ENCODE data around the gene IGFN1.

IGFN1 gene

GRCh38 chr1:201169203-201169602 is 21.4 kb upstream of the IGFN1 start:
- Histone ChIP-seq H3K4me1 (ENCODE audit: control insufficient read depth, low read length) (peaks cover 10% of the 10 kb centered on the region; the same call in 1 of the 2 replicates), H3K9me3 (ENCODE audit: control insufficient read depth, insufficient read depth, low read length) (no peaks in the 10 kb centered on the region), H4K20me1 (ENCODE audit: control insufficient read depth, insufficient read depth, low read depth, low read length) (no peaks in the 10 kb centered on the region), H3F3A (ENCODE audit: control insufficient read depth, insufficient read depth) (no peaks in the 10 kb centered on the region), H3K36me3 (ENCODE audit: control insufficient read depth, low read length) (no peaks in the 10 kb centered on the region), H3K27me3 (ENCODE audit: control insufficient read depth, low read length) (peaks cover 46% of the 10 kb centered on the region), H3K4me3 (ENCODE audit: low read length) (no peak overlapping the region), H3K4me2 (ENCODE audit: low read length) (no peak overlapping the region), H3K27ac (ENCODE audit: low read depth, low read length) (no peak overlapping the region), H3K79me2 (ENCODE audit: control insufficient read depth, low read length) (no peaks in the 10 kb centered on the region), H3K9me2 (replicated peaks; ENCODE audit: control insufficient read depth, low read length) (no peaks in the 10 kb centered on the region)
- TF ChIP-seq EZH2phosphoT487 (IDR thresholded peaks at IDR 0.05; ENCODE audit: borderline replicate concordance, low read length), result no peak
- TF ChIP-seq CTCF (IDR thresholded peaks at IDR 0.05; ENCODE audit: low read depth, low read length, poor library complexity, severe bottlenecking), result no peak

- Histone ChIP-seq H3K79me2 (ENCODE audit: control insufficient read depth, low read length) (no peaks in the 10 kb centered on the region), H3K4me3 (ENCODE audit: low read length) (no peak overlapping the region; the same call in 1 of the 2 replicates), H3K4me2 (ENCODE audit: low read length) (peak overlapping the region; percentile 83)
Observed at GRCh38 chr1:201169971-201170532, 20.6 kb upstream of the IGFN1 start.

GRCh38 chr1:201170533-201171062 is 20.0 kb upstream of the IGFN1 start:
- peaks cover 44% of the 10 kb centered on the region for H3K27me3 ChIP-seq (ENCODE audit: control insufficient read depth, low read length)
- peak overlapping the region; percentile 69 for H3K4me3 ChIP-seq (ENCODE audit: low read length)
- no peak for TF ChIP-seq CTCF (IDR thresholded peaks at IDR 0.05; ENCODE audit: low read depth, low read length, poor library complexity, severe bottlenecking)
- TF ChIP-seq EZH2phosphoT487 (IDR thresholded peaks at IDR 0.05; ENCODE audit: borderline replicate concordance, low read length), result no peak
- no peaks in the 10 kb centered on the region for H4K20me1 ChIP-seq (ENCODE audit: control insufficient read depth, insufficient read depth, low read depth, low read length)
- no peaks in the 10 kb centered on the region for H3K9me2 ChIP-seq (replicated peaks; ENCODE audit: control insufficient read depth, low read length)
- peaks cover 10% of the 10 kb centered on the region; the same call in 1 of the 2 replicates for H3K4me1 ChIP-seq (ENCODE audit: control insufficient read depth, low read length)
- H3K36me3 ChIP-seq (ENCODE audit: control insufficient read depth, low read length), result no peaks in the 10 kb centered on the region
- no peak overlapping the region for H3K27ac ChIP-seq (ENCODE audit: low read depth, low read length)
- H3K4me2 ChIP-seq (ENCODE audit: low read length), result peak overlapping the region; percentile 83
- H3K9me3 ChIP-seq (ENCODE audit: control insufficient read depth, insufficient read depth, low read length), result no peaks in the 10 kb centered on the region
- H3F3A ChIP-seq (ENCODE audit: control insufficient read depth, insufficient read depth), result no peaks in the 10 kb centered on the region
- H3K79me2 ChIP-seq (ENCODE audit: control insufficient read depth, low read length), result no peaks in the 10 kb centered on the region

More at GRCh38 chr1:201169971-201170532, 20.6 kb upstream of the IGFN1 start:
- Histone ChIP-seq H3K27ac (ENCODE audit: low read depth, low read length) (no peak overlapping the region), H3K27me3 (ENCODE audit: control insufficient read depth, low read length) (peaks cover 40% of the 10 kb centered on the region), H3K9me2 (replicated peaks; ENCODE audit: control insufficient read depth, low read length) (no peaks in the 10 kb centered on the region), H3K4me1 (ENCODE audit: control insufficient read depth, low read length) (peaks cover 10% of the 10 kb centered on the region; the same call in 1 of the 2 replicates), H4K20me1 (ENCODE audit: control insufficient read depth, insufficient read depth, low read depth, low read length) (no peaks in the 10 kb centered on the region), H3F3A (ENCODE audit: control insufficient read depth, insufficient read depth) (no peaks in the 10 kb centered on the region), H3K36me3 (ENCODE audit: control insufficient read depth, low read length) (no peaks in the 10 kb centered on the region), H3K9me3 (ENCODE audit: control insufficient read depth, insufficient read depth, low read length) (no peaks in the 10 kb centered on the region)
- TF ChIP-seq CTCF (IDR thresholded peaks at IDR 0.05; ENCODE audit: low read depth, low read length, poor library complexity, severe bottlenecking) (no peak), EZH2phosphoT487 (IDR thresholded peaks at IDR 0.05; ENCODE audit: borderline replicate concordance, low read length) (no peak)
